Globus pallidus (tissue), 1 donor: ENCODE data around the gene PCBP2.
"Not testable (repeated sequence)": the region's sequence is repeated elsewhere in the genome, so short reads cannot be mapped to it uniquely, and the experiment has no call there.

Experiments used
- DNase-seq: peaks from one replicate; pipeline ENCODE4 v3.0.0-alpha.2; 2015; ENCODE audit warnings: low spot score

The PCBP2 gene

GRCh38 chr12:53472056-53472582 lies 20.2 kb downstream of the PCBP2 start:
- DNase-seq = no peak

GRCh38 chr12:53474077-53474476 lies 22.2 kb downstream of the PCBP2 start:
- no peak for DNase-seq

- no peak for DNase-seq
Observed at GRCh38 chr12:53474819-53475218, 22.9 kb downstream of the PCBP2 start.

GRCh38 chr12:53476769-53477209 lies 24.9 kb downstream of the PCBP2 start:
- no peak for DNase-seq

GRCh38 chr12:53478865-53479264 lies 27.0 kb downstream of the PCBP2 start:
- DNase-seq = no peak

- DNase-seq = no peak
Observed at GRCh38 chr12:53479331-53479730, 27.4 kb downstream of the PCBP2 start.

GRCh38 chr12:53480491-53481442 lies 28.9 kb downstream of the PCBP2 start:
- DNase-seq = no peak

- DNase-seq = not testable (repeated sequence)
Observed at GRCh38 chr12:53481458-53481857, 29.6 kb downstream of the PCBP2 start.

- no peak for DNase-seq
Observed at GRCh38 chr12:53481939-53482586, 30.2 kb downstream of the PCBP2 start.

- DNase-seq = no peak
Observed at GRCh38 chr12:53482626-53483168, 30.8 kb downstream of the PCBP2 start.

- DNase-seq = no peak
Observed at GRCh38 chr12:53483225-53483978, 31.5 kb downstream of the PCBP2 start.

GRCh38 chr12:53483979-53484377 lies 32.1 kb downstream of the PCBP2 start:
- no peak for DNase-seq

GRCh38 chr12:53484686-53485575 lies 33.0 kb downstream of the PCBP2 start:
- no peak for DNase-seq

GRCh38 chr12:53485955-53486735 lies 34.2 kb downstream of the PCBP2 start:
- DNase-seq = no peak

- DNase-seq = no peak
Observed at GRCh38 chr12:53486736-53487487, 35.0 kb downstream of the PCBP2 start.

GRCh38 chr12:53489242-53489864 lies 37.5 kb downstream of the PCBP2 start:
- no peak for DNase-seq

- DNase-seq = no peak
Observed at GRCh38 chr12:53492188-53492587, 40.3 kb downstream of the PCBP2 start.

GRCh38 chr12:53492830-53493609 lies 41.1 kb downstream of the PCBP2 start:
- DNase-seq = peak; percentile 94
